Stimulated activated CD4-positive, alpha-beta T cell treated with anti-CD3 and anti-CD28 coated beads, Interleukin-12 subunit alpha, Interleukin-12 subunit beta, amount 100 ng/mL, for 24 hours (primary cell): ENCODE measurements around the gene RBBP8.
"Not testable (repeated sequence)": the region's sequence is repeated elsewhere in the genome, so short reads cannot be mapped to it uniquely, and the experiment has no call there.

ENCODE experiments used
- DNase-seq, 2 experiments: peaks; one replicate each; pipeline ENCODE4 v3.0.0-alpha.2; 2020; ENCODE audit warnings: low read depth in 2 of 2

Gene RBBP8

DNA sequence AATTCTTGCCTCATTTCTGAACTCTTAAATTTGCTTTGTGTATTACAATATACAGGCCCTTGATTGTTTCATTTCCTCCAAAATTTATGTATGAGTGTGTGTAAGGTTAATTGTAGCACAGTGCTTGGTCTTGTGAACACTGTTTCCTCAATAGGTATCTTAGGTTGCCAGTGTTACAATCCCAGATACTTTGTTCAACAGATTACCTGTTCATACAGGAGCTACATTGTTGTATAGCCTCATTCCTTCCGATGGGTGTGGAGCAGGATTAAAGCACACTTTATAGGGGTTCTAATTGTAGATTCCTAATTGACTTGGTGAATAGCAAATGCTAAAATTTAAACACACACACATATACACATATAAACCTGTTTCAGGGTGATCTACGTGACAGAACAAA, 10.7 kb downstream of the RBBP8 start:
- no peak for DNase-seq

DNA sequence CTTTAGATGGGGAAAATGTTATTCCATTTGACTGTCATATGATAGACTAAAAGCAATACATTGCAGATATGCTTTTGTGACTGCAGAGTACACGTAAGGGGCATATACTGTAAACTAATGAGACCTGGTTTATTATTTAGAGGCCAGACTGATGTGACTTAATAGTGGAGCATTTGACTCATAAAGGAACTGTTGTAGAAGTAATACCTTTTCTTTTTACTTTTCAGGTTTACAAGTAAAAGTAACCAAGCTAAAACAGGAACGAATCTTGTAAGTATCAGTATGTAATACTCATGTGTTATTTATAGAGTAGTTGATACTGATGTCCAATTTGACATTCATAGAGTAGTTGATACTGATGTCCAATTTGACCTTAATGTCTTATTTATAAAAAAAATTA, 13.1 kb downstream of the RBBP8 start:
- no peak for DNase-seq

DNA sequence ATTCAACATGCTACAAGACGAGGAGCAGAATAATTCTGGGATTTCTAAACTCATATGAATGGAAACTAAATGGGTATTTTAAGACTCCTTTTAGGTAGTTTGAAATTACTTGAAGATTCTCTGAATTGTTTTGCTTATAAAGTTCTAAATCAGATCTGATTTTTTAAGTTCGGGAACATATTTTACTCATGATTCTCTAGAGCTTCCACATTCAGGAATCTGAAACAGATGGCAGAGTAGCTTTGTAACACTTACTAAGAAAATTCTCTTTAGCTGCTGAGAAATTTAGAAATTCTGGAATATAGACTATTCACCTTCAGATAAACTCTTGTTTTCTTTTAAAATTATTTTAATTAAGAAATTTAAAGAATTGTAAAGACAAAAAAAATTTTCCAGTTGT, 13.7 kb downstream of the RBBP8 start:
- no peak for DNase-seq

DNA sequence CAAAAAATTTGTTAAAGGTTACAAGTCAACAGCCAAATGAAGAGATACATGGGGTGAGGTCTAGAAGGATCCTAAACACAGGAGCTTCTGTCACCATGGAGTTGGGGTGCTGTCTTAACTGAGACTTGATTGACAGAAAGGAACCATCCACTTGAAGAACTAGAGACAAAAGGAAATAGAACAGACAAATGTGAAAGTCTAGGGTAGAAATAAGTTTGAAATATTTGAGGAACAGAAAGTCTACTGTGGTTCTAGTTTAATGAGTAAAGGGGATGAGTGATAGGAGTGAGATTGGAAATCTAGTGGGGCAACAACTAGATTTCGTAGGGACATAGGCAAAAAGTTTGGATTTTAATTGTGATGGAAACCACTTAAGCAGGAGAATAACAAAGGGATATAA, 18.7 kb downstream of the RBBP8 start:
- DNase-seq: no peak

DNA sequence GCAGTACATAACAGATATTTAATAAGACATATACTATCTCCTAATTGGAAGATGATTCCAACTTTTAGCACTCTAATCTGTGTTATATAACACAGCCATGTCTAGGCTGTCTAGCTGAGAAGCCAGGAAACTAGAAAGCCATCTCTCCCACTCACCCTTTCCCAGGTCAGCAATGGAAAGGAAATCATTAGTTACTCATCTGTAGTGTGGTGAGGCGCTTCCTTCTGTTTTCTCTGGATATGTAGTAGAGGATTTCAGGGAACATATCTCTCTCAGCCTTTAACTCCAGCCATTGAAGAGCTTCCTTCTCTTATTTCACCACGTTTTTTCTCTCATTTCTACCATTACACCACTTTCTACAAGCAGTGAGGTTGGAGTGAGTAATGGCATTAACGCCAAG, 19.4 kb downstream of the RBBP8 start:
- no peak for DNase-seq

DNA sequence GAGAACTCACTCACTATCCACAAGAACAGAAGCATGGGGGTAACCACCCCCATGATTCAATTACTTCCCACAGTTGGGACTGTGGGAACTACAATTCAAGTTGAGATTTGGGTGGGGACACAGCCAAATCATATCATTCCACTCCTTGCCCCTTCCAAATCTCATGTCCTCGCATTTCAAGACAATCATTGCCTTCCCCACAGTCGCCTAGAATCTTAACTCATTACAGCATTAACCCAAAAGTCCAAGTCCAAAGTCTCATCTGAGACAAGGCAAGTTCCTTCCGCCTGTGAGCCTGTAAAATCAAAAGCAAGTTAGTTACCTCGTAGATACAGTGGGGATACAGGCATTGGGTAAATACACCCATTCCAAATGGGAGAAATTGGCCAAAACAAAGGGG, 20.9 kb downstream of the RBBP8 start:
- not testable (repeated sequence) for DNase-seq

DNA sequence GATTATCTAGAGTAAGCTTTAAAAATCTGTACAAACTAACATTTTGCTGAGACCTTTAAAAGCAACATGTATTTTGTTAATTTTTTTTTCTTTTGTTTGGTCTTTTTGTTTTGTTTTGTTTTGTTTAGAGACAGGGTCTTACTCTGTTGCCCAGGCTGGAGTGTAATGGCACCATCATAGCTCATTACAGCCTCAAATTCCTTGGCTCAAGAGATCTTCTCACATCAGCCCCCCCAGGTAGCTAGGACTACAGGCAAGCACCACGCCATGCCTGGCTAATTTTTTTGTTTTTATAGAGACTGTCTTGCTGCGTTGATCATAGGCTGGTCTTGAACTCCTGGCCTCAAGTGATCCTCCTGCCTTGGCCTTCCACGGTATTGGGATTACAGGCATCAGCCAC, 23.1 kb downstream of the RBBP8 start:
- no peak for DNase-seq

DNA sequence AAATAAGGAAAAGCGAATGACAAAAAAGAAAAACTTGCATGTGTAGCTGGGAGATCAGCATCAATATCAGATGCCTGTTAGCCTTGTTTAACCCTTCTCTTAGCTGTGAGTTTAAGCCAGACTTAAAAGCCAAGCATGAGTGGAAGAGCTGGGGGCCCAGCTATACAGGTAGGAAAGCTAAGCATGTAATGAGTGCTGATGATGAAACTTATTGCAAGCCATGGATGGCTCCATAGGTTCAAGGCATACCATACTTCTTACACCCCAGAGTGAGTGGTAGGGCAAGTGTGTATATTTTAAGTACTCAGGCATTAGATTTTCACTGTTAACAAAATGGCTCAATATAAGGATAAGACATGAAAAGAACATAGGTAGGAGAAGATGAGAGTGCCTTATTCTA, 28.0 kb downstream of the RBBP8 start:
- DNase-seq: no peak

DNA sequence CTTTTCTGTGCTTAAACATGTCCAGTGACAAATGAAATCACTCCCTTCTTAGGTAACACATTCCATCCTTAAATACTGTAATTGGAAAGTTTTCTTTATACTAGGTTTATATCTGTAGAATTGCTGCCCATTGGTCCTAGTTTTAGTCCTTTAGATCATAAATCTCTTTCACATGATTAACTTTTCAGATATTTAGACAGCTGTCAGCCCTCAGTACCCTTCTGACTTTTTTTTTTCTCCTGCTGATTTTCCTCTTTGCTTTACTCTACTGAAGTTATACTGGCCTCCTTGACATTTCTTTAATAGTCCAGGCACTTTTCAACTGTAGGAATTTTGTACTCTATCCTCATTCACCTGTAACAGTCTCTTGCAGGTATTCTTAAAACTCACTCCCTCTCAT, 28.9 kb downstream of the RBBP8 start:
- no peak for DNase-seq

DNA sequence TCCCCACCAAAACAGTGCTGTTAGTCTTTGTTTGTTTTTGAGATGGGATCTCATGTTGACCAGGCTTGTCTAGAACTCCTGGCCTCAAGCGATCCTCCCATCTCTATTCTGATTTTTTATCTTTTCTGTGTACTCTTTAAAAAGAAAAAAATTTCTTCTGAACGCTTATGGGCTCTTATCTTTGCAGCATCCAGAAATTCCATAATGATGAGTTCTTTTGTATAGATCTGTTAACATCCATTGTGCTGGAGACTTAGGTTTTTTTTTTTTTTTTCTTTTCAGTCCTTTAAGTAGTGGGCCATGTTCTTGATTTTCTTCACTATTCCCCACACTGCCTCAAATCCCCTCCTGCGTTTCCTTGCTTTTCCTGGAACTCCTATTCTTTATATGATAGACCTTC, 31.0 kb downstream of the RBBP8 start:
- no peak for DNase-seq

DNA sequence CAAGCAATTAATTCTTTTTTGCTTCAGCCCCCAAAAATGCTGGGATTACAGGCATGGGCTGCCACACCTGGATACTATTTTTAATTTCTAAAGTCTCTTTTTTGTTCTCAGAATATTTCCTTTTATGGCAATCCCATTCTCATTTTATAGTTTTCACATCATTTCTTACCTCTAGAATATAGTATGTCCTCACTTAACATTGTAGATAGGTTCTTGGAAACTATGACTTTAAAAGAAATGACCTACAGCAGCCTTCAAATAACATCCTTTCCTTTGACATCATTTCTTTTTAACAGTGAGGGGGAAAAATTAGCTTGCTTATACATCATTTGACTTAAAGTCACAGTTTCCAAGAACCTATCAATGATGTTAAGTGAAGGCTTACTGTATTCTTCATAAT, 31.6 kb downstream of the RBBP8 start:
- DNase-seq: no peak

DNA sequence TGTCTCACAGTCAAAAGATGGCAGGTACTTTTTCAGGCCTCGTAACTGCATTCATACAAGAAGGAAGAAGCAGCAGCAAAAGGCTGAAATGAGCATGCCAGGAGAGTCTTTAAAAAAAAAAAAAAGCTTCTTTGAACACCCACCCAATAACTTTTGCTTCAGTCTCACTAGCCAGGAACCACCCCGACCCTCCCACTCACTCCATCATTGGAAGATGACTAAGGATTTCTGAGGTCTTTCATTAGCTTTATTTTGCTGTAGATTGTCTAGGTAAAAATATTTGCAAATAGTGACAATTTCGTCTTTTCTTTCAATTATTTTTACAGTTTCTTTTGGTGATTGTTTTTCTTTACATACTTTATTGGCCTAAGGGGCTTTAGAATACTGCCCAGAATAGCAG, 37.9 kb downstream of the RBBP8 start:
- no peak for DNase-seq

DNA sequence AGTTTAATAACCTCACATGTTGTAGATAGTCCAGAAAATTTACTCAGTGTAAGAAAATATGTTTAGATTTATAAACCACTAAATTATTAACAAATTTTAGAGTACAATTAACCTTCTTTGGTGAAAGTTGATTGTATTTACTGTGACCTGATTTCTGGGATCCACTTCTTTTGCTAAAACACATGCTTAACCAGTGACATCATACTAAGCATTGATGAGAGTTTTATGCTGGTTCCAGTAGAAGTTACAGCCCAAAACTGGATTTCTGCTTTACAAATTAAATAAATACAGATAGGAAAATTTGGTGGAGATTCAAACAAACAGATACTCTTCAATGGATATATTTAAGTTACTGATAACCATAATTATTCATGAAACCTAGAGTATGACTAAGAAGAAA, 40.9 kb downstream of the RBBP8 start:
- no peak for DNase-seq

DNA sequence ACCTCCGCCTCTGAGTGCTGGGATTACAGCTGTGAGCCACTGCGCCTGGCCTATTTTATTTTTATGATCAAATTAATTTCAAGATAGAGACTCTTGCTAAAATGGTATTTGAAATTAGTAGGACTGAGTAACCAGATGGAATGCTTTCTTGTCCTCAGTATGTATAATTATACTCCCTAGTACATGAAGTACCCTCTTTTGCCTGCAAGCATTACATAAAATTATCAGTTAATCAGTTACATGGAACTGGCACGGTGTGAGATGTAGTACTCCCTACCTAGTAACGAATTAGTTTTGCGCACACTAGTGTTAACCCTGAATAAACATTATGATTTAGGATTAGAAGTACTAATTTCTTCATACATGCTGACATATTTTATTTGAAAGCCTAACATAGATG, 41.6 kb downstream of the RBBP8 start:
- no peak for DNase-seq

DNA sequence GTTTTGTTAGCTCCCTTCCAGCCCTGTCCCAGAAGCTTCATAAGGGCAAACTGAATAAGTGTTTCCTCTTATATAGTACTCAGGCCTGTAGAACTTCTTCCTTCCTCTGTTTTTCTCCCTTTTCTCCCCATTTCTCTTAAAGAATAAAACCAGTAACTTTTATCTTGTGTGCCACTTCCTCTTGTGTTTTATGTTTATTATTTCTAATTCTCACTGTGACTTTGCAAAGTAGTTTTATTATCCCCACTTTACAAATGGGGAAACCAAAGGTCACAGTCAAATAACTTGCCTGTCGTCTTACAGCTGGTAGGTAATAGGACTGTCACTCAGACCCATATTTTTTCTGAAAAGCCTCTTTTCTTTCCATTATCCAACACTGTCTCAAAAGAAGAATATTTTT, 42.4 kb downstream of the RBBP8 start:
- DNase-seq: no peak

DNA sequence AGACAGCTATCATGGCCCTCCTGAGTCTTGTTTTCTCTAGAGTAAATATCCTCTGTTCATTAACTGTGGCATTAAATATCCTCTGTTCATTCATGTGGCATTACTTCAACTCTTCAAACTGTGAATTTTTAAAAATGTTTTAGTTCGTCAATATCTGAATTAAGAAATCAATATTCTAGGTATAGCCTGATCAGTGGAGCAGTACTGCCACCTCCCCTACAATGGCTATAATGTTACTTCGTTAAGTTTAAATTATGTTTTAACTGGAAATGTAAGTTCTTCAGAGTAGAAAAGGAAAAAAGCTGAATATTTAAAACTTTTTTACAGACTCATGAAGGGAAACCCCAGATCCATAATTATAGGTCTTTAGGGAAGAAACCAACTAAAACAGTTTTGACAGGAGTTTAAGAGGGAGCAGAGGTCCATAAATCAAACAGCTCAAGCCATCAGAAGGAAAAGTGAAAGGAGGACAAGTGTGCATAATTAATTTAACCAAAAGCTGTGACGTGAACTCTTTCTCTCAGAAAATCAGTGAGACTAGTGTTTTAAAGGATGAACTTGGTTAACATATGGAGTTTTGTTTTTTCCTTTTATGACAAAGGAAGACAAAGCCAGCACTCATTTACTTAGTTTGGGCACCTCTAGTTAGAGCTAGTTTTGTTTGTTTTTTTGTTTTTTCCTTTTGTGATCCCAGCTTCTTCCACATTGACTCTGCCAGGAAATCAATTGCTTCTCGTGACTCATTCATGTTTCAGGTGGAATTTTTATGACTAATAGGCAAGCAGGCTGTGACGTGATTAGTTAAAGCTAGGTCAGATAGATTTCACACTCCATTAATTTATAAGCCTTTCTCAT, 44.9 kb downstream of the RBBP8 start:
- no peak for DNase-seq

DNA sequence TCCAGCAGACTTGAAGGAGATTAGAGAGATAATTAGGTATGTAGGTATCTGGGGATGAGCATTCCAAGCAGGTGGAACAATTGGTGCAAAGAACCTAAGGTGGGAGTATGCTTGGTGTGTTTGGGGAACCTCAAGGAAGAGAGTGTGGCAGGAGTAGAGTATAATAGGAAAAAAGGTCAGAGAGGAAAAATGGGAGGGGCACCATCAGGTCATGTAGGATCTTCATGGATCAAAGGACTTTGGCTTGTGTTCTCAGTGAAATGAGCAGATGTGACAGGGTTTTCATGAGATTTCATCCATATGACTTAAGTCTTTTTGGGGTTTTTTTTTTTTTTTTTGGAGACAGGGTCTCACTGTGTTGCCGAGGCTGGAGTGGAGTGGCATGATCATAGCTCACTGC, 47.3 kb downstream of the RBBP8 start:
- DNase-seq: no peak

DNA sequence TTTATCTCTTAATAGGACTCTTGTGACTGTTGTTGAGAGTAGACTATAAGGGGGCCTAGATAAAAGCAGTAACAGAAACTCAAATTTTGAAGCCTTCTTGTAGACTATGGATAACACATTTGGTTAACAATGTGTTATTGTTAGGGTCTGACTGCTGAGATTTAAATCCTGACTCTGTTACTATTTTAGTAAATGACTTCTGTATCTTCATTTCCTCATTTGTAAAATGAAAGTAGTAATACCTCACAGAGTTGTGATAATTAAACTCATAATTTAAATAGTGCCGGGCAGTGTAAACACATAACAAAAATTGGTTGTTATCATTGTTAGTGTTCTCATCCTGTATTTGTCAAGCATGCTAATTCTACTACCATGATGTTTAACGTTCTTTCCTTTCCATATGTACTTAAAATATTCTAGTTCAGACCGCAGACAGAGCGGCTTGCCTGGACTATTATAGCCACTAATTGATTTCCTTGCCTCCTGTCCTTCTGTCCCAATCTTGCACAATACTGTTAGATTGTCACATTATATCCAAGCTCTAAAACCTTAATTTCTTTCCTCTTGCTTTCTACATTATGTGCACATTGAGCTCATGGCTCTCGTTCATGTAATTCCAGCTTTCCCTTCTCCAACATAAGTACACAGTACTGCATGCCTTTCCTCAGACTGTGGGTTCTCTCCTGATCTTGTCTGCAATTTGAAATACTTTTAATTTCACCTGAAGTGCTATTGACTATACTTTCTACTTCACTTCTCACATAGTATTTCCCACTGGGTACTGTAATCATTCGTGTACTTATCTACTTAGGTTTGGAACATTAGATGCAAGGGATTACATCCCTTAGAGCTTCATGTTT, 48.4 kb downstream of the RBBP8 start:
- DNase-seq: no peak

DNA sequence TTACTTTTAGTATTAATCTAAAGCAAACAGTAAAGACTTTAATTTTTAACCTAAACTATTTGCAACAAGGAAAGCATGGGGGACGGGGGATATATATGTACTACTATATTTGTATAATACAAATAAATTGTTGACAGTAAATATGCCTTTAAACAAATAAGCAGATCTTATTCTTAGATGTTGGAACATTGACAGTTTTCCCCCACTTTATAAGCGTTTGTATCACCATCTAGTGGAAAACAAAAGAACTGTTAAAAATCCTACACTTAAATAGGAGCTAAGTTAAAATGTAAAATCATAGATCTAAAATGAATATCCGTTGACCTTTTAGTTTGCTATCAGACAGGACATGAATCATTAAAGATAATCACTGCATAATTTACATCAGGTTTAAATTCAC, 50.0 kb downstream of the RBBP8 start:
- DNase-seq: no peak

DNA sequence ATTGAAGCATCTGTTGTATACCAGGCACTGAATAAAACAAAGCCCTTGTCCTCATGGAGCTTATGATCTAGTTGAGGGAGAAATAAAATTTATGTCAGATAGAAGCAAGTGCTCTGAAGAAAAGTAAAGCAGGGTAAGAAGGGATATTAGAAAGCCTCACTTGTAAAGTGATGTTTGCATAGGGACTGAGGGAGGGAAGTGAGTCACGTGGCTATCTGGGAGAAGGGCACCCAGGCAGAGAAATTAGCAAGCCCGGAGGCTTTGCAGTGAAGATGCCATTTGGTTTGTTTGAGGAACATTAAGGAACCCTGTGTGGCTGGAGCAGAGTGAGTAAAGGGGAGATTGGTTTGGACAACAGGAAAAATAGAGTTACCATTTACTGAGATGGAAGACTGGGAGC, 52.1 kb downstream of the RBBP8 start:
- DNase-seq: no peak

DNA sequence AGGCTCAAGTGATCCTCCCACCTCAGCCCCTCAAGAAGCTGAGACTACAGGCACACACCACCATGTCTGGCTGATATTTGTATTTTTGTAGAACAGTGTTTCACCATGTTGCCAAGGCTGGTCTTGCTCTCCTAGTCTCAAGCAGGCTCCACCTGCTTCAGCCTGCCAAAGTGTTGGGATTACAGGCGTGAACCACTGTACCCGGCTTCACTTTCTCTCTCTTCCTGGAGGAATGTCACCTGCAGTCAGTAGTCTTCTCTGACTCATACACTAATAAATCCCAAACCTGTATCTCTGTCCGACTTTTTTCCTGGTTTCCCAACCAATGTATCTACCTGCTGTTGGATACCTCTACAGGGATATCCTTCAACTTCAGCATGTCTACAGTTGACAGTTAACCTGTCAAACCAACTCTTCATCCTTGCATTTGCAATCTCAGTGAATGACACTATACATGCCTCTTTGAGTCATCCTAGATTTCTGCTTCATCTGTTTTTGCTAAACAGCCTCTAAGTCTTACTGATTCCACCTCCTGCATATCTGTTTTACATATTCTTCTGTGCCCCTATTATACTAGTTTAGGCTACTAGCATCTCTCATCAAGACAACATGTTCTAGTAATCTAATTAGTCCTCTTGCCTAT, 54.5 kb downstream of the RBBP8 start:
- DNase-seq: no peak

DNA sequence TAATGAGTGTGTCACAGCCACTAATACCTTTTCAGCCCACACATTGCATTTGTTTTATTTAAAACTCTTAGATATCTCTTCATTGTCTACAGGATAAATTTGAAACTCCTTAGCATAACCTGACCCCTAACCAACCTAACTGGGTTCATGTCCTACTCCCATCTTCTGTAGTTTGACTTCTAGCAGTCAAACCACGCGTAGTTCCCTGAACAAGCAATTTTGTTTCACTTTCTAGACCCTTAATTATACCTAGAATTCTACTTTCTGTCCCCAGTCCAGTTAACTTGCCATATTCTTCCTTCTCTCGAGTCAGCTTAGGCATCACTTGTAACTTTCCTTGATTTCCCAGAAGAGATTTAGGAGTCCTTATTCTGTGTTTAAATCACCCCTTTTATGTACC, 55.1 kb downstream of the RBBP8 start:
- no peak for DNase-seq

DNA sequence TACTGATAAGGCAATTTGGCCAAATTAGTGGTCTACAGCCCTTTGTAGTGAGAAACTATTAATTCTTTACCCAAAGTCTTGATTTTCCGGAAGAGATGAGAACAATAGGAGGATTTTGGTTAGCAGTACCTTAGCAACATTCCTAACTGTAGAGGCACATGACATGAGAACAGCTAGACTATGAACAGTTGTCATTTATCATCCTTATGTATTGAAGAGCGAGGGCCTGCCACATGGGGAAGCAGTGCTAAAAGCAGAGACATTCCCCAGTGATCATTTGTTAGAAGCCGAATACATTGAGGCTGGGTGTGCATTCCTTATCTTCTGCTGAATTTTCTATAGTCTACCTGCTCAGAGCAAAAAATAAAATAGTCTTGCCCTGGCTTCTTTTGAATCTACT, 65.2 kb downstream of the RBBP8 start:
- DNase-seq: no peak
